SK-N-SH (cell line): ENCODE data around the gene TNNT2. TPM values are rescaled to one million over a fixed set of nuclear protein-coding genes. Genes with fewer than 3 reads are reported as not detected.

Experiments used
- CTCF ChIA-PET: fragments of 300-600, 350-600 bp; formaldehyde crosslinking; extraction: SDS; loops from one replicate; lab custom pipeline; 2021; lab: Yijun Ruan, JAX
- POLR2A ChIA-PET: fragments of 350-600 bp; sonication (Branson Sonifier 250); formaldehyde crosslinking; extraction: SDS; loops from one replicate; lab custom pipeline; 2020; ENCODE audit warnings: antibody characterized with exemption, inconsistent platforms; lab: Yijun Ruan, JAX
- DNase-seq: peaks from one replicate; pipeline ENCODE4 v3.0.0; 2012
- H2AFZ ChIP-seq: fragments of 200-600 bp; sonication (generic); 2 replicates; pipeline ENCODE4 v1.8.1; 2016; ENCODE audit warnings: antibody characterized with exemption, mild to moderate bottlenecking, low read depth
- H3F3A ChIP-seq: fragments of 200-600 bp; sonication (generic); replicated peaks from 2 replicates; pipeline ENCODE3; 2016; ENCODE audit warnings: antibody characterized with exemption, mild to moderate bottlenecking; ENCODE audit not compliant: insufficient read depth
- H3K27ac ChIP-seq, 2 experiments: fragments of 200-500 bp in 1 of 2; fragments of 200-600 bp in 1 of 2; sonication (Bioruptor generic) in 1 of 2; sonication (generic), shearing (Covaris generic) in 1 of 2; 2 replicates each; pipeline versions ENCODE4 v1.5.1 to v1.6.1; 2014 to 2016; ENCODE audit warnings: low read depth in 2 of 2, inconsistent platforms in 1 of 2, low read length in 1 of 2, mild to moderate bottlenecking in 1 of 2, mixed read lengths in 1 of 2
- H3K27me3 ChIP-seq: fragments of 200-600 bp; sonication (generic), shearing (Covaris generic); 2 replicates; pipeline ENCODE4 v1.6.1; 2016; ENCODE audit warnings: mixed run types; ENCODE audit not compliant: insufficient read depth
- H3K36me3 ChIP-seq, 2 experiments: fragments of 200-500 bp in 1 of 2; fragments of 200-600 bp in 1 of 2; sonication (Bioruptor generic) in 1 of 2; sonication (generic) in 1 of 2; replicated peaks in 1 of 2; 2 replicates each; pipeline versions ENCODE3 to v1.5.1; 2014 to 2016; ENCODE audit warnings: low read length in 1 of 2, mild to moderate bottlenecking in 1 of 2; ENCODE audit not compliant: insufficient read depth in 2 of 2, control insufficient read depth in 1 of 2
- H3K4me1 ChIP-seq, 2 experiments: fragments of 200-500 bp in 1 of 2; fragments of 200-600 bp in 1 of 2; sonication (Bioruptor generic) in 1 of 2; sonication (generic), shearing (Covaris generic) in 1 of 2; 2 replicates each; pipeline versions ENCODE4 v1.5.1 to v1.6.1; 2014 to 2016; ENCODE audit warnings: low read depth in 1 of 2, low read length in 1 of 2, mixed run types in 1 of 2; ENCODE audit not compliant: insufficient read depth in 2 of 2, control insufficient read depth in 1 of 2
- H3K4me2 ChIP-seq: fragments of 200-600 bp; sonication (generic), shearing (Covaris generic); 2 replicates; pipeline ENCODE4 v1.6.1; 2017; ENCODE audit warnings: mixed run types
- H3K4me3 ChIP-seq, 2 experiments: fragments of 200-500 bp in 1 of 2; fragments of 200-600 bp in 1 of 2; sonication (Bioruptor generic) in 1 of 2; sonication (generic), shearing (Covaris generic) in 1 of 2; 2 replicates each; pipeline versions ENCODE4 v1.5.1 to v1.8.1; 2014 to 2016; ENCODE audit warnings: low read depth in 2 of 2, inconsistent platforms in 1 of 2, low read length in 1 of 2, mild to moderate bottlenecking in 1 of 2, mixed read lengths in 1 of 2, moderate library complexity in 1 of 2
- H3K79me2 ChIP-seq: fragments of 200-600 bp; sonication (generic); 2 replicates; pipeline ENCODE4 v1.8.1; 2017; ENCODE audit warnings: mild to moderate bottlenecking; ENCODE audit not compliant: insufficient read depth
- H3K9ac ChIP-seq: fragments of 200-600 bp; sonication (generic); 2 replicates; pipeline ENCODE4 v1.6.1; 2017; ENCODE audit warnings: mixed run types
- H3K9me2 ChIP-seq: fragments of 200-600 bp; sonication (generic); 2 replicates; pipeline ENCODE4 v1.6.1; 2017; ENCODE audit warnings: mixed run types
- H3K9me3 ChIP-seq: fragments of 200-600 bp; sonication (generic); 2 replicates; pipeline ENCODE4 v1.6.1; 2017; ENCODE audit warnings: mixed run types, mild to moderate bottlenecking, moderate library complexity
- H4K20me1 ChIP-seq: fragments of 200-600 bp; sonication (generic); 2 replicates; pipeline ENCODE4 v1.6.1; 2017; ENCODE audit warnings: mild to moderate bottlenecking, mixed run types; ENCODE audit not compliant: insufficient read depth
- CHD2 ChIP-seq: fragments of 150-350 bp; IDR thresholded peaks from 2 replicates; pipeline ENCODE4 v1.6.1; 2018; ENCODE audit warnings: low read length; ENCODE audit not compliant: partially characterized antibody
- CTCF ChIP-seq: fragments of 200-600 bp; sonication (generic); IDR thresholded peaks from 2 replicates; pipeline ENCODE4 v1.6.1; 2017; ENCODE audit warnings: antibody characterized with exemption, mild to moderate bottlenecking, moderate library complexity
- EP300 ChIP-seq, 2 experiments: IDR thresholded peaks; 2 replicates each; pipeline versions ENCODE4 v1.4.0 to v1.6.1; 2012; ENCODE audit warnings: borderline replicate concordance in 1 of 2, low read depth in 1 of 2, low read length in 1 of 2
- EZH2phosphoT487 ChIP-seq: fragments of 200-600 bp; sonication (generic); IDR thresholded peaks from 2 replicates; pipeline ENCODE4 v1.6.1; 2017; ENCODE audit warnings: low read depth, mixed run types, mild to moderate bottlenecking, antibody characterized with exemption, moderate library complexity, borderline replicate concordance
- FOSL2 ChIP-seq: IDR thresholded peaks from 2 replicates; pipeline ENCODE4 v1.4.0; 2012; ENCODE audit warnings: low read depth, mild to moderate bottlenecking, moderate library complexity, borderline replicate concordance
- FOXJ3 ChIP-seq: sonication (generic); formaldehyde crosslinking; IDR thresholded peaks from 2 replicates; pipeline ENCODE4 v1.5.1; 2020; ENCODE audit warnings: mild to moderate bottlenecking, missing genetic modification reagents
- GABPA ChIP-seq: IDR thresholded peaks from 2 replicates; pipeline ENCODE4 v1.4.0; 2012; ENCODE audit warnings: low read depth, mild to moderate bottlenecking
- JUND ChIP-seq: IDR thresholded peaks from 2 replicates; pipeline ENCODE4 v1.4.0; 2012
- MAX ChIP-seq: IDR thresholded peaks from 2 replicates; pipeline ENCODE4 v1.4.0; 2012; ENCODE audit warnings: low read depth
- MEF2A ChIP-seq: IDR thresholded peaks from 2 replicates; pipeline ENCODE4 v1.4.0; 2012; ENCODE audit warnings: low read depth, borderline replicate concordance
- MXI1 ChIP-seq: IDR thresholded peaks from 2 replicates; pipeline ENCODE4 v1.6.1; 2012; ENCODE audit warnings: mild to moderate bottlenecking, low read depth, low read length, improper control_type of control experiment
- NFIC ChIP-seq: IDR thresholded peaks from 2 replicates; pipeline ENCODE4 v1.4.0; 2012; ENCODE audit warnings: borderline replicate concordance
- NRF1 ChIP-seq: IDR thresholded peaks from 2 replicates; pipeline ENCODE4 v1.6.1; 2012; ENCODE audit warnings: low read depth, mild to moderate bottlenecking, low read length
- POLR2AphosphoS5 ChIP-seq: IDR thresholded peaks from 2 replicates; pipeline ENCODE4 v1.6.1; 2012; ENCODE audit warnings: low read depth, low read length
- RAD21 ChIP-seq: IDR thresholded peaks from 2 replicates; pipeline ENCODE4 v1.6.1; 2012; ENCODE audit warnings: mild to moderate bottlenecking, low read length
- SMC3 ChIP-seq: IDR thresholded peaks from 2 replicates; pipeline ENCODE4 v1.6.1; 2012; ENCODE audit warnings: low read depth, low read length, improper control_type of control experiment
- TEAD4 ChIP-seq: IDR thresholded peaks from 2 replicates; pipeline ENCODE4 v1.4.0; 2012; ENCODE audit warnings: mild to moderate bottlenecking, borderline replicate concordance; ENCODE audit not compliant: insufficient read depth
- USF1 ChIP-seq: IDR thresholded peaks from 2 replicates; pipeline ENCODE4 v1.4.0; 2012; ENCODE audit warnings: low read depth, borderline replicate concordance
- WGBS: methylation state at CpG from one replicate; pipeline ENCODE4 v1.1.6; 2017; ENCODE audit warnings: low lambda C conversion rate; 5-methylcytosine and 5-hydroxymethylcytosine counted together
- polyA plus RNA-seq, 3 experiments: library from polyadenylated mRNA; depleted of rRNA; stranded (reverse); fragments of >200 nt; gene quantifications; 2 replicates each; pipeline ENCODE4 v1.2.3, GENCODE V29; 2012
- TF ChIP-seq, protein P1 (sequence below): IDR thresholded peaks from 2 replicates; pipeline ENCODE4 v1.4.0; 2012; ENCODE audit warnings: low read depth, borderline replicate concordance
- TF ChIP-seq, protein P2 (sequence below): fragments of 150-350 bp; IDR thresholded peaks from 2 replicates; pipeline ENCODE4 v1.6.1; 2016; ENCODE audit warnings: mild to moderate bottlenecking, low read depth, low read length

Gene TNNT2
- polyA plus RNA-seq, 1 of the 3 experiments (the other 2 are of a cell fraction): 0.33 TPM

- H4K20me1 ChIP-seq: no peaks in the 10 kb centered on the region
- peaks cover 4 to 24% of the 10 kb centered on the region in 2 experiments; a peak in 2 of 4 replicates for H3K4me1 ChIP-seq
- H3K27me3 ChIP-seq: peaks cover 7% of the 10 kb centered on the region; the same call in 1 of the 2 replicates
- H2AFZ ChIP-seq: no peak overlapping the region
- no peak for DNase-seq
- no peak for TF ChIP-seq SMC3
- TF ChIP-seq, protein P1, sequence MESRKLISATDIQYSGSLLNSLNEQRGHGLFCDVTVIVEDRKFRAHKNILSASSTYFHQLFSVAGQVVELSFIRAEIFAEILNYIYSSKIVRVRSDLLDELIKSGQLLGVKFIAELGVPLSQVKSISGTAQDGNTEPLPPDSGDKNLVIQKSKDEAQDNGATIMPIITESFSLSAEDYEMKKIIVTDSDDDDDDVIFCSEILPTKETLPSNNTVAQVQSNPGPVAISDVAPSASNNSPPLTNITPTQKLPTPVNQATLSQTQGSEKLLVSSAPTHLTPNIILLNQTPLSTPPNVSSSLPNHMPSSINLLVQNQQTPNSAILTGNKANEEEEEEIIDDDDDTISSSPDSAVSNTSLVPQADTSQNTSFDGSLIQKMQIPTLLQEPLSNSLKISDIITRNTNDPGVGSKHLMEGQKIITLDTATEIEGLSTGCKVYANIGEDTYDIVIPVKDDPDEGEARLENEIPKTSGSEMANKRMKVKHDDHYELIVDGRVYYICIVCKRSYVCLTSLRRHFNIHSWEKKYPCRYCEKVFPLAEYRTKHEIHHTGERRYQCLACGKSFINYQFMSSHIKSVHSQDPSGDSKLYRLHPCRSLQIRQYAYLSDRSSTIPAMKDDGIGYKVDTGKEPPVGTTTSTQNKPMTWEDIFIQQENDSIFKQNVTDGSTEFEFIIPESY: no peak
- no peaks in the 10 kb centered on the region for H3K36me3 ChIP-seq
- WGBS: 50% methylated on average over 1 of the region's 5 CpGs
- H3K4me2 ChIP-seq: no peak overlapping the region
- POLR2A ChIA-PET: no interaction called here
- H3K9me2 ChIP-seq: no peaks in the 10 kb centered on the region
- H3K9ac ChIP-seq: no peak overlapping the region
- H3K9me3 ChIP-seq: no peaks in the 10 kb centered on the region
- H3F3A ChIP-seq: no peaks in the 10 kb centered on the region
- CTCF ChIA-PET: interaction anchor here (1.0 to 4.2 kb wide), 5 partner anchors 7 to 62 kb away, joined by 3 to 23 read pairs (median 5); no protein-coding TSS in a partner anchor
- H3K79me2 ChIP-seq: no peaks in the 10 kb centered on the region
- H3K27ac ChIP-seq: no peak overlapping the region
- no peak overlapping the region for H3K4me3 ChIP-seq
These were observed 60.9 kb downstream of the TNNT2 start for GRCh38 chr1:201316556-201316955.

DNA sequence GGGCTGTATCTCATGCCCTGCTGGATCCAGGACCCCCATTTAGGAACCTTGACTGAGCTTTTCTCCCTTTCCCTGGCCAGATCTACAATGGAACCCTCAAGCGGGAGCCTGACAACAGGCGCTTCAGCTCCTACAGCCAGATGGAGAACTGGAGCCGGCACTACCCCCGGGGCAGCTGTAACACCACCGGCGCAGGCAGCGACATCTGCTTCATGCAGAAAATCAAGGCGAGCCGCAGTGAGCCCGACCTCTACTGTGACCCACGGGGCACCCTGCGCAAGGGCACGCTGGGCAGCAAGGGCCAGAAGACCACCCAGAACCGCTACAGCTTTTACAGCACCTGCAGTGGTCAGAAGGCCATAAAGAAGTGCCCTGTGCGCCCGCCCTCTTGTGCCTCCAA lies 64.4 kb downstream of the TNNT2 start:
- no peak overlapping the region for H3K4me2 ChIP-seq
- H3K36me3 ChIP-seq: no peaks in the 10 kb centered on the region
- WGBS: 87% methylated on average over 10 of the region's 16 CpGs
- H4K20me1 ChIP-seq: no peaks in the 10 kb centered on the region
- POLR2A ChIA-PET: no interaction called here
- CTCF ChIA-PET: interaction anchor here (1.8 to 13.1 kb wide), 3 partner anchors 9 to 45 kb away, joined by 6 to 126 read pairs (median 125); no protein-coding TSS in a partner anchor
- H3K4me1 ChIP-seq: peaks cover 33 to 34% of the 10 kb centered on the region in 2 experiments; a peak in 3 of 4 replicates
- no peak overlapping the region for H3K27ac ChIP-seq
- H3K9me2 ChIP-seq: no peaks in the 10 kb centered on the region
- no peak overlapping the region for H2AFZ ChIP-seq
- no peak for DNase-seq
- H3F3A ChIP-seq: peaks cover 7% of the 10 kb centered on the region
- H3K27me3 ChIP-seq: peaks cover 7% of the 10 kb centered on the region; the same call in 1 of the 2 replicates
- no peaks in the 10 kb centered on the region for H3K79me2 ChIP-seq
- no peak overlapping the region for H3K4me3 ChIP-seq
- H3K9ac ChIP-seq: no peak overlapping the region
- H3K9me3 ChIP-seq: no peaks in the 10 kb centered on the region
- TF ChIP-seq MEF2A (no peak), RAD21 (no peak), JUND (no peak), NRF1 (no peak), CHD2 (no peak), TEAD4 (no peak), FOXJ3 (CRISPR knock-in tag) (no peak), POLR2AphosphoS5 (no peak), USF1 (no peak), CTCF (no peak), MAX (no peak), NFIC (no peak), EP300 (IDR thresholded peaks at IDR 0.05; ENCODE audit: borderline replicate concordance in 1 of 2, low read depth in 1 of 2, low read length in 1 of 2) (no peak), GABPA (no peak), EZH2phosphoT487 (no peak), FOSL2 (no peak), MXI1 (no peak)
- TF ChIP-seq, protein P2, sequence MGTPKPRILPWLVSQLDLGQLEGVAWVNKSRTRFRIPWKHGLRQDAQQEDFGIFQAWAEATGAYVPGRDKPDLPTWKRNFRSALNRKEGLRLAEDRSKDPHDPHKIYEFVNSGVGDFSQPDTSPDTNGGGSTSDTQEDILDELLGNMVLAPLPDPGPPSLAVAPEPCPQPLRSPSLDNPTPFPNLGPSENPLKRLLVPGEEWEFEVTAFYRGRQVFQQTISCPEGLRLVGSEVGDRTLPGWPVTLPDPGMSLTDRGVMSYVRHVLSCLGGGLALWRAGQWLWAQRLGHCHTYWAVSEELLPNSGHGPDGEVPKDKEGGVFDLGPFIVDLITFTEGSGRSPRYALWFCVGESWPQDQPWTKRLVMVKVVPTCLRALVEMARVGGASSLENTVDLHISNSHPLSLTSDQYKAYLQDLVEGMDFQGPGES: no peak
- TF ChIP-seq, protein P1: no peak
